ENCODE data around the gene LRRC8C.

LRRC8C gene

DNA sequence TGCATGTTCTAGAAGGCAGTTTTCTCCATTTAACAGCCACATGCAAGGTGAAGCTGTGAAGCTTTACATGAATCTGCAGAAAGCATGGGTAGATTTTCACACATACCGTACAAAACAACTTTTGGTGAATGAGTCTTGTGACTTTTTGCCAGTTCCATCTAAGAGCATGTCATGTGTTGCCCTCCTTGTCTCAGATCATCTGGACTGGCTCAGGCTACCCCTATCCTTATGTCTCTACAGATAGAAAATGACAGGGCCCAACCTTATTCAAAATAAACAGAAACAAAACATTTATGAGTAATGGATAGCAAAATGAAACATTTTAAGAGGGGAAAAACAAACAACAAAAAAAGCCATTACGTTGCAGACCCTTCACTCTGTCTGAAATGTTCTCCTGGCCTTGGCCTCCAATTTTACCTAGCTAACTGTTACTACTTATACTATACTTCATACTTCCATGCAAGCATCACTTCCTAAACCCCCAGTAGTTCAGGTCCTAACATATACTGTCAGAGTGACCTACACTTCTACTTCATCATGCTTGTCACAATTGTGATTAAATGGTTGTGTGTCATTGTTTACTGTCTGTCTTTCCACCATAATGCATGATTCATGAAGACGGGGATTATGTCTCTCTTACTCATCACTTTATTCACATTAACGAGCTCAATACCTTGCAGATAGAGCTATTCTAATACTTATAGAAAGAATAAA, 39.0 kb downstream of the LRRC8C start:
- DNase-seq (ENCODE audit: low spot score) = no peak

DNA sequence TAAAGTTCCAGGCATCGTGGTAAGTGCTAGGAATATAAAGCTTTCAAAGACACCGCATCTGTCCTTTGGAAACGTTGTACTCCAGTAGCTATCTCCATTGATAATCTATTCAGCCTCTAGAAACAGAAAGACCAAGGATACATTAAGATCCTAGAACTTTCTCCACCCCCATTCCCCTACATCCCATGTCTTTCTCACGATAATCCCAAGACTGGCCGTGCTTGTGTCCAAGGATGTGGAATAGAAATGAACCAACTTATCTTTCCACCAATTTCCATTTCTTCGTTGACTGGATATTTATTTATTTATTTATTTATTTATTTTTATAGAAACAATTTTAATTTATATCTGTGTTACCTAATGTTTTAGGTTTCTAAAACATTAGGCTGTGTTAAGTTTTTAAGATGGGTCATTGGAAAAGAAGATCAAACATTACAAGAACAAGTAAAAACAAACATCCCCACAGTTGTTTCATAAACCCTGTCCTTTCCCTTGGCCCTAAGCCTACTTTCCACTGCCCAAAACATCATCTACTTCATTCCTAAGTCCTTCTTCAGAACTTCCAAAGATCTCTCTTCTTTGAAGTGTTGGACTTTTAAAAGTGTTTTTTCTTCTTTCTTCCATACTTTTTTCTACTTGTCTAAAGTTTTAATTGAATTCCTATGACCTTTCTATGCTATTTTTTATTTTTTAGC, 39.7 kb downstream of the LRRC8C start:
- DNase-seq (ENCODE audit: low spot score) = no peak

DNA sequence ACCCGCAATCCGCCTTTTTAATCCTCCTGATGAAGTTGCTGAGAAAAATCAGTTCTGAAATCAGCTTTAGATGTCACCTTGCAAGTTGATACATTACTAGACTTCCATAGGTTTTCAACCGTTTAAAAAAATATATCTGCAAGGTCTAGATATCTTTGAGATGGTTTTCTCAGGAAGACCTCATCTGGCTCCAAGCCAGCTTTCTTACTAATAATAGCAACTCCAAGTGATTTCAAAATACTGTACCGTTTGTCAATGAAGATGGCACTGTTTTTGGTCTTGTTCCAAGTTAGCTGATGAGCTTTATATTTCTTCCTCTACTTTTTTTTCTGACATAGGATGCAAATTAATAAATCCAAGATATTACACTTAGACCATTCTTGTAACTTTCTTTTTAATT, 40.3 kb downstream of the LRRC8C start:
- no peak for DNase-seq (ENCODE audit: low spot score)

DNA sequence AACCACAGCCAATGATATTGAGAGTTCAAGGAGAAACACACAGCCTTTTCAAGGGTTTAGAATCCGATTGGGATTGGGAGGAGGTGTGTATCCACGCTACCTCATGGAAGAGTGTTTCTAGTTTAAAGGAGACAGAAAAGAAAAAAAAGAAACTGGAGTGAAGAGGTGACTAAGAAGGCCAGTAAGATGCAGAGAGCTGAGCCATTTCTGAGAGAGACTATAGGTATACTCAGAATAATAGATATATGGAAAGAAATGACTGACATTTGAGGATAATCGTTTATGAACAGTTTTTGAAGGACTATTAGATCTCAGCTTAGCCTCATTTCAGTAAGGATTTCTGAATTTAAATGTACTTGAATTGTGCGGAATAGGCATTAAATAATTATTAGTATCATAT, 42.8 kb downstream of the LRRC8C start:
- no peak for DNase-seq (ENCODE audit: low spot score)

DNA sequence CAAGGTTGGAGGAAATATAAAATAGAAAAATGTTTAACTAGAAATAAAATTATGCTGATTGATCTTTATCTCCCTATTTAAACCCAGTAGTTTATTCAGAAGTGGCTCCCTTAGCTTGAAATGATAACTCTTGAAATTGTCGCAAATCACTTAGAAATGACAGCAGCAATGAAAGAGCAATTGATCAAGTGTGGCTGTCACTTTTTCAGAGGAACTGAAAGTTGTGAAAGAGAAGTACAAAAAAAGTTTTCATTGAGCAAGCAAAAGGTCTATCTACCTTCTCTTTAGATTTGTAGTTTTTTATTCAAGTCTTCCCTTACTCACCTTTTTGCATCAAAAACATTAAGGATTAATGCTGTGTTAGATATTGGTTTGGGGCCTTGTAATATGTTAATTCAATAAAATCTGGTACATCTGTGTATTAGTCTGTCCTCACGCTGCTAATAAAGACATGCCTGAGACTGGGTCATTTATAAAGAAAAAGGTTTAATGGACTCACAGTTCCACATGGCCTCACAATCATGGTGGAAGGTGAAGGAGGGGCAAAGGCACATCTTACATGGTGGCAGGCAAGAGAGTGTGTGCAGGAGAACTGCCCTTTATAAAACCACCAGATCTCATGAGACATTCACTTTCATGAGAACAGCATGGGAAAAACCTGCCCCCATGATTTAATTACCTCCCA, 48.3 kb downstream of the LRRC8C start:
- no peak for DNase-seq (ENCODE audit: low spot score)

DNA sequence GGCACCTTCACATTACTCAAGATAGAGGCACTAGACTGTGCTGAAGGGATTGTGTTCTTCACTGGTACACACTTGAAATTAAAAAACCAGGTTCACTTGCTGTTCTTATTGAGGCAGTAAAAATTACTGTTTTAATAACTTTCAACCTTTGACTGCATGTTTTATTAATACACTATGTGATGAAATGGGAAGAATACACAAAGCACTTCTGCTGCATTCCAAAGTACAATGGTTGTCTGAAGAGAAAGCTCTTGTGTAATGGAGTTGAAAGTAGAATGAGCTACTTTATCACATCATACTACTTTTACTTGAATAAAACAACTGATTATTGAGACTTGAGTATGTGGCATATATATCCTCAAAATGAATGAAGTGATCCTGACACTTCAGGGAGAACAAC, 49.7 kb downstream of the LRRC8C start:
- DNase-seq (ENCODE audit: low spot score) = no peak

DNA sequence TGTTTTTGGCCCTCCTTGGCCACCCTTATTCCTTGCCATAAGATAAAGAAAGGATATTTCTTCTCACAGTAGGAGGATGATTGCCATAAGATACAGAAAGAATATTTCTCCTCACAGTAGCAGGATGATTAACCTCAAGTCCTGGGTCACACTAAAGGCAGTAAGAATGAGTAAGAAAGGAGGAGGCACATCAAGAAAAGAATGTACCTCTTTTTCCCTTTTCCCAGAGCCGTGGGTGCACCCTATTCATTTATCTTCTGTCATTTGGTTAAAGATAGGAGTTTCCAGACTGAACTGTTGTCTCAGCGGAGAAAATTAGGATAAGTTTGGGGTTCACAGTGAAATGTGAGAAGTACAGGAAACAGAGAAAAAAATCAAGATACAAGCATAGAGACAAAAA, 52.5 kb downstream of the LRRC8C start:
- DNase-seq (ENCODE audit: low spot score) = no peak

DNA sequence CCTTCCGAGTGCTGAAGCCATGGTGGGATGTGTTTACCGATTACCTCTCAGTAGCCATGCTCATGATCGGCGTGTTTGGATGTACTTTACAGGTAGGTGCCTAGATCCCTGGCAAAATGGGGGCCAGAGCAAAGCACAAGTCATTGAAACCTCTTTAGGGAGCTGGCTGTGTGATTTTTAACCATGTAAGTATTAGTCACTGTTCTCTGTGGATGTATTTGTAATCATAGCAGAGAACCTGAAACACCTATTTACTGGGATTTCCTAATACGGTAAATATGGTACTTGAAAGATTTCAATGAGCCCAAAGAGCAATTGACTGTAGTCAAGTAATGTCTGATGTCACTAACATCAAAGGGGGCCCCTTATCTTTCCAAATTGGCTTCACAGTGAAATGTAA, 53.6 kb downstream of the LRRC8C start:
- DNase-seq (ENCODE audit: low spot score) = no peak

DNA sequence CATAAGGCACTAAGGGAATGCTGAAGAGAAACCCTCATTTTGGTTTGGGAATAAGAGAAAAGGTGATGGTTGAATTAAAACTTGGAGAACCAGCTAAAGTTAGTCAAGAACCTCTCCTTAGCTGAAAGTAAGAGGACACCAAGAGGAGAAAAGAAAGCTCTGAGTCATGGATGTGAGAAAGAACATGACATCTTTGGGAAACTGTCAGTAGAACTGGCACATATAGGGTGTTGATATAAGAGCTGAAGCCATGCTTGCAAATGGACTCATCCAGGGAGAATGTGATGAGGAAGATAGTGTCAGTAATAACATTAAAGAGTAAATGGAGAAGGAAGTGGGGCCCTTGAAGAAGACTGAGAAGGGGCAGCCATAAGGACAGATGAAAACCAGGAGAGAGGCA, 54.3 kb downstream of the LRRC8C start:
- no peak for DNase-seq (ENCODE audit: low spot score)

DNA sequence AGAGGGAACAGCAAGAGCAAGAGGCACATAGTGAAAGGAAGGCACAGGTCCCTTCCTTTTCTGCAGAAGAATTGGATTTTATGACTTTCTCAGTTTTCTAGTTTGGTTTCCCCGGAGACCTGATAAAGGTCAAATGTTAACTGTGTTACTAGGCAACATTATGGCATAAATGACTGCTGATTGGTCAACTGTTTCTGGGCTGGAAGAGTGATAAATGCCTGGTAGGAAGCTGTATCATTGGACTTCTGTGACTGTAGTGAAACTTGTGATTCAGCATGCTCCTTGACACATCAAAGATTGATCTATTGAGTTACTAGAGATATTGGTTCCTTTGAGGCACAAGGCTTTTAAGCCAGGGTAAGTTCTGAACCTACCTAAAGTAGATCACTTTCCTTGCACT, 55.7 kb downstream of the LRRC8C start:
- no peak for DNase-seq (ENCODE audit: low spot score)

DNA sequence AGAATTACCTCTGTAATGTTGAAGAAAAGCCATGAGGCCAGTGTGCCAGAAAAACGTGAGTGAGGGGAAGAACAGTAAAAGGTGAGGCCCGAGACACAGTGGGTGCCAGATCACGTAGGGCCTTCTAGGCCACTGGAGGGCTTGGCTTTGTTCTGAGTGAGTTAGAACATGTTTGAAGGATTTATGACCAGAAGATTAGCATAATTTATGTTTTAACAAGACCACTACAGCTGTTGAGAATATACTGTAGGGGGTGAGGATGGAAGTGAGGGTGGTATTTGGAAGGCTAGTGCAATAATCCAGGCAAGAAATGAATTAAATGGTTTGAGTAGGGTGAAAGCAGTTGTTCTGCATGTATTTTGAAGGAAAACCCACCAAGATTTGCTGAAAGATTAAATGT, 56.3 kb downstream of the LRRC8C start:
- DNase-seq (ENCODE audit: low spot score) = no peak

DNA sequence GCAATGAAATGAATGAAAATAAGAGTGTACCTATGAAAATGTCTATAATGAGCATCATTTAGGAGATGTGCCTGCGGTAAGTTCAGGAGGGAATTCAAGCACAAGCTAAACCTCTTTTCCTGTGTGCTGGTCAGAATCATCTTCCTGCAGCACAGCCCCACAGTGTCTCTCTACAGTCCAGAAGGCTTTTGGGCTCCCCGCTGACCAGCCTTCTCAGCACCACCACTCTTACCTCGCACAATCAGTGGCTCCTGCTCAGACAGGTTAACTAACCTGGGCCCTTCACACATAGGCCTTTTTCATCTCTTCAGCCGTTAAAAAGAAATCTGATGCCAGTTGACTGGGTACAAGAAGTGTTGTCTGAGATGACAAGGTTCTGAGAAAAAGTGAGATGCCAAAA, 57.7 kb downstream of the LRRC8C start:
- no peak for DNase-seq (ENCODE audit: low spot score)

DNA sequence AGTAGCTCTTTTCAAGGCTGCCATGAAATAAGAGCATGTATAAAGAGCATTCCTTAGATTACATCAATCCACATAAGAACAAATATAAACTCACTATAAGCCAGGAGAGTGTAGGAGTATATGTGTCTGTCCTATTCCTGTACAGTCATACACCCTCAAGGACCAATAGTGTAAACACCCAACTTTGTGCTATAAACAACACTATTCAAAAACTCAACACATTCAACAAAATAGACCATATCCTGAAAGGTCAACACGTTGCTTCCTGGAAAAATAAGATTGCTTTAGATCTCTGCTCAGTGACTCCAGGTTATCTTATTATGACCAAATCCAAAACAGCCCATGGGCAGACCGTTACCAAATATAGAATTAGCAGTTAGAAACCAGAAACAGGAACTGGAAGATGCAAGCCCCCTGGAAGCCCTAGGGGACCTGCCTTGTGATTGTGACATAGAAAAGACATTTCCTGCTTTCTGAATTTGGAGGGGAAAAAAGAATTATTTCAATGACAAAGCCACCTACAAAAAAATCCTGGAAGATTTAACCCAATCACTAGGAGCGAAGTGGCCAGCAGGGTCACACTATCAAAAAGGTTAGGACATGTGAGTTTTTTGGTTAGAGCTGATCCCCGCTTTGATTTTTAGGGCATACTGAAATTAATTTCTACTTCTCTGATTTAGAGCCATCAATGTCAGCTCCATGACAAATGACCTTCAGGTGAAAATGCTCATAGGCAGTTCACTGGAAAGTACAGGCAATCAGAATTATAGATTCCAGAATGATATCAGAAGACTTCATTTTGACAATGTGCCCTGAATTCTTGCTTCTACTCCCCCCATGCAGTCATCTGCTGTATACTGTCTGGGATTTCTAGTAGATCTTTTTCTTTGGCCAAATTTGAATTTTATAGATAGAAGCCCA, 59.9 kb downstream of the LRRC8C start:
- DNase-seq (ENCODE audit: low spot score) = no peak

DNA sequence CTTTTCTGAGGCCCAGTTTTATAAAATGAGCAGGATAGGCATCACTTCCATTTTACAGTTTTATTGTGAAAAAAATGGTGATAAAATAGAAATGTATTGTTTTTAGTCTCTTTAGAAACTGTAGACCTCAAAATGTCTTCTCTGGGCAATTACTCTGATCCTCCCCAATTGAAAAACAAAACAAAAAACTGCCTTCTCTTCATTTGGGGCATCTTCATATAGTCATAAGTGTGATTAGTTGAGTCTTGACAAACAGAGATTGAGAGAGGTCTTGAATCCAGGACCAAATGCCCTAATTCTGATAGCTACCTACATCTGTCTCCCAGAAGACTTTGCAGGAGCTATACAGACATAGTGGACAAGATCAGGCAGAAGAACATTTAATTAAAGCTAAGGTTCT, 62.9 kb downstream of the LRRC8C start:
- DNase-seq (ENCODE audit: low spot score) = no peak

DNA sequence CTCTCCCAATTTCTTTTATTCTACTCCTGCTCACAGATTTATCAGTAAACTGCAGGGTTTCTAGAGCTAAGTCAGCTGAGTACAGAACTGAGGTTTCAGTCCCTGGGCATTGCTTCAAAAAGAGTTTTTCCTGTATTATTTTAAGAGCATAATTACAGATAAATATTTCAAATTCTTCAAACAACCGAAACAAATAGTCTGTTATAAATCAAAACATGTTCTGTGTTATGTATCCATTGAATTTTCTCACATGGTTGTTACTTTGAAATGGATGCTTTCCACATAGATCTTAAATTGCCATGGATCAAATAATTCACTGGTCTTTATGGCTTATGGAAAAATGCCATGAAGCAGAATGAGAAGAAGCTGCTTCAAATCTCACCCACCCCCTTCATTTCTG, 64.5 kb downstream of the LRRC8C start:
- DNase-seq (ENCODE audit: low spot score) = no peak

DNA sequence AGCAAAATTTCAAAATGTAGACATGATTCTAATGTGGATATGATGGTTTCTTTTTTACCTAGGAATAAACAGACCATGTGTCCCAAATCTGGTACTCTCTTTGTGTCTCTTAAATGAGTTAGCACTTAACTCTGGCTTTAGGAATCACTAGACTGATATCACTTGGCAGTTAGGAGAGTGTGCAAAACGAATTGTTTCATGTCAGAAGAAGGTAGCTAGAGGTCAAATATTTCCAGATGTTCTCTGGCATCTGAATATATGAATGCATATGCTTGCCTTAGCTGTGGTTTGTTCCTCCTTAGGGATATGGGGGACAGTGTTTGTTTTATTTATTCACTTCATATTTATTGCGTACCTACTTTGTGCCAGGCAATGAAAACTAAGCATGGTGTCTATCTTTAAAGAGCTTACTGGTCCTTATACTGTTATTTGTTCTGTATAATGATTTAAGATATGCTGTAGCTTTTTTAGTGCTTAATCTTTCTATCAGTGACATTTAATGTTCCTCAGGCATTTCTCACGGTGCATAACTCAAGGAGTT, 65.2 kb downstream of the LRRC8C start:
- DNase-seq (ENCODE audit: low spot score) = no peak

DNA sequence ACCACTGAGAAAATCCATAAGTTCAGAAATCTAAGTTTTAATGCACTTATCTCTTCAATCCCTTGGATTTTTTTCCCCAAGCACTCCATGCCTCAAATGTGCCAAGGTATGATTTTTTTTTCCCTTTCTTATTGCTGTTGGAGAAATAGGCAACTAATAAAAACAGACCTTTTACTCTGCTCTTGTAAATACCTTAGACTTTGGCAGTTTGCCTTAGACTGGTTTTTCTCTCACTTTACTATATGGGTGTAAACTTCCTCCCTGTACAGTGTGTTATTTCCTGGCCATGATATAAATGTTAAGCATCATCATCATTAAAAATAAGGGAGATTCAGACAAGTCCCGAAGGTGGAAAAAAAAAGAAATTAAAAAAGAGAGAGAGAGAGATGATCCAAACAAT, 65.7 kb downstream of the LRRC8C start:
- DNase-seq (ENCODE audit: low spot score) = no peak

DNA sequence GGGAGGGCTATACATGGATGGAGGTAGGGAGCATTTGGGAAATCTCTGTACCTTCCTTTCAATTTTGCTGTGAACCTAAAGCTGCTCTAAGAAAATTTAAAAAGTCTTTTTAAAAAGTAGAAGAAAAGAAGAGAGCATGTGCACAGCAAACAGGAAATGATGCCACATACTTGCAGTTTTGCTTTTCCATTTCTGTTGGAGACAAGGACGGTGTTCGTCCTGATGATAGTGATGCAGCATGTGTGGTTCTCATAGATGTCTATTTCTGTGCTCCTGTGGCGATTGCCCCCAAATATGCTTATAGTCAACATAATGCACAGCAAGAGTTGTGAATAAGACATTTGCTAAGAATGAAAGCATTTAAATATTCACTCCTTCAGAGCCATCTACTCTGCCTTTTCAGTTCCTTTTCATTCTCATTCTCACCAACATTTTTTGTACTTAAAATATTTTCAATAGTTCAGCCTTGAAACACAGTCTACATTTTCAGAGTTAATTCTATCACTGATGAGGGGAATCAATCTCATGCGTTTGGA, 66.6 kb downstream of the LRRC8C start:
- no peak for DNase-seq (ENCODE audit: low spot score)

DNA sequence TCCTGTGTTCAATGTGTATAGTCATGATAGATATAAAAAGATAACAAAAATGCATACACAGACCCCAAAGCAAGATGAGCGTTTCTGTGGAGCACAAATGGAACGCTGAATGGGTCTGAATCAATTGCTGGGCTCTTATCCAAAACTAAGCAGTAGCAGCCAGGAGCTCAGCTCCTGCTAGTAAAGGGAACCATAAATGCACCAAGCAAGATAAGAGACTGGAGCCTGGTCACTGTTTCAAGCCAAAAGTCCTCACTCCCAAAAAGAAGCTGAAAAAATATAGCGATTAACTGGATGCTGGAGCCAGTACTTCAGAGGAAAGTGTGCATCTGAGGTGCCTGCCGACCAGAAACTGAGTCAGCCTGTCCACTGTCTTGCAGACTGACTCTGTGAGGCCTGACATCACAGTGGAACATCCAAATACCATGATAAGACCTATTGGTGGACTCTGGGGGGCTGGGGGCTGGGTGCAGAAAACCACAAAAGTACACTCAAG, 68.9 kb downstream of the LRRC8C start:
- no peak for DNase-seq (ENCODE audit: low spot score)

DNA sequence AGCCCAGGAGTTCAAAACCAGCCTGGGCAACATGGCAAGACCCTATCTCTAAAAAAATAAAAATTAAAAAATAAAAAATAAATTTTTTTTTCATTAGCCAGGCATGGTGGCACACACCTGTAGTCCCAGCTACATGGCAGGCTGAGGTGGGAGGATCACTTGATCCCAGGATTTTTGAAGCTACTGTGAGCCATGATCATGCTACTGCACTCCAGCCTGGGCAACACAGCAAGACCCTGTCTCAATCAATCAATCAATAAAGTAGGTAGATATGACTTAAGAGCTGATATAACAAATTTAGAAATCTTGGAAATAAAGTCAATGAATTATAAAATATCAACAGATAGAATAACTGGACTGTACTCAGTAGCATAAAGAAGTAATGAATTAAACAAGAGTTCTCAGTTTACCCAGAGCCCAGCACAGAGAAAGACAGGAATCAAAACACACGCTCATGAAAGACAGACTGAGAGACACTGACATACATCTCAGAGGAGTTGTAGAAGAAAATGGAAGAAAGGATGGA, 69.7 kb downstream of the LRRC8C start:
- DNase-seq (ENCODE audit: low spot score) = no peak

DNA sequence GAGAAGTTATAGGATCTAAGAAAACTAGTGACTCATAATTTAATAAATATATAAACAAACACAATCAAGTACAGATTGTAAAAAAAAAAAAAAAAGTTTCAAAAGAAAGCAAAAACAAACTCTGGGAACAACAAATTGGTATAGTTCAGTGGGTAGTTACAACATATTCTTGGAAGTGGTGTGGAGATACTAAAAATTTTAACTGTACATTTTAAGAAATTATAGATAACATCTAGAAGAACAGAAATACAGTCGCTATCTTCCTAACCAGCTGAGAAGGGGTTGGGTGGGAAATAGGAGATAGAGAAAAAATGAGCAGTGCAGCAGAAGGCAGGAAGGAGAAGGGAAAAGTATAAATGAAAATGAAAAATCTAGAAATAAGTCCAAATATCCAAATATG, 70.5 kb downstream of the LRRC8C start:
- DNase-seq (ENCODE audit: low spot score) = no peak
